KBM-7 (cell line): Measurements from ENCODE around the gene SLC10A7.

Experiments used
- DNase-seq: peaks from one replicate; pipeline ENCODE4 v3.0.0-alpha.2; 2015
- in situ Hi-C: fragments of 300-500 bp; cut with MboI; formaldehyde crosslinking; loops from 2 replicates; pipeline ENCODE4 v1.14.3; 2020; ENCODE audit warnings: low sequenced_read_pairs, low pct_unique_long_range_greater_than_20kb, mixed read lengths

Gene SLC10A7

GRCh38 chr4:146334862-146335449, 186.8 kb downstream of the SLC10A7 start:
- in situ Hi-C loops, result loop anchor here (25.0 kb wide), 1 partner anchor 552 kb away; no protein-coding TSS in a partner anchor
- DNase-seq, result no peak

- in situ Hi-C loops, result loop anchor here (25.0 kb wide), 1 partner anchor 553 kb away; no protein-coding TSS in a partner anchor
- DNase-seq, result no peak
These were observed 187.9 kb downstream of the SLC10A7 start for GRCh38 chr4:146333895-146334262.

- DNase-seq, result peak; percentile 27
- in situ Hi-C loops, result loop anchor here (25.0 kb wide), 1 partner anchor 554 kb away; no protein-coding TSS in a partner anchor
These were observed 188.4 kb downstream of the SLC10A7 start for GRCh38 chr4:146333187-146333894.

- in situ Hi-C loops, result loop anchor here (25.0 kb wide), 1 partner anchor 557 kb away; no protein-coding TSS in a partner anchor
- DNase-seq, result no peak
These were observed 191.3 kb downstream of the SLC10A7 start for GRCh38 chr4:146330392-146330791.

- DNase-seq, result no peak
- in situ Hi-C loops, result loop anchor here (25.0 kb wide), 1 partner anchor 558 kb away; no protein-coding TSS in a partner anchor
These were observed 192.6 kb downstream of the SLC10A7 start for GRCh38 chr4:146329050-146329716.

- in situ Hi-C loops, result loop anchor here (25.0 kb wide), 1 partner anchor 559 kb away; no protein-coding TSS in a partner anchor
- no peak for DNase-seq
These were observed 193.7 kb downstream of the SLC10A7 start for GRCh38 chr4:146327859-146328650.

GRCh38 chr4:146318894-146319293, 202.8 kb downstream of the SLC10A7 start:
- in situ Hi-C loops, result no loop called here
- DNase-seq, result no peak

- DNase-seq, result no peak
- in situ Hi-C loops, result no loop called here
These were observed 204.0 kb downstream of the SLC10A7 start for GRCh38 chr4:146317783-146318182.

- in situ Hi-C loops, result no loop called here
- DNase-seq, result no peak
These were observed 206.6 kb downstream of the SLC10A7 start for GRCh38 chr4:146315184-146315583.

GRCh38 chr4:146311238-146311970, 210.3 kb downstream of the SLC10A7 start:
- in situ Hi-C loops, result no loop called here
- peak; percentile 14 for DNase-seq

GRCh38 chr4:146310319-146311021, 211.3 kb downstream of the SLC10A7 start:
- no peak for DNase-seq
- in situ Hi-C loops, result no loop called here

GRCh38 chr4:146308951-146309350, 212.8 kb downstream of the SLC10A7 start:
- in situ Hi-C loops, result no loop called here
- no peak for DNase-seq

- in situ Hi-C loops, result no loop called here
These were observed 218.9 kb downstream of the SLC10A7 start for GRCh38 chr4:146302822-146303221.

GRCh38 chr4:146299607-146300006, 222.1 kb downstream of the SLC10A7 start:
- in situ Hi-C loops, result no loop called here
- no peak for DNase-seq

More at GRCh38 chr4:146302822-146303221, 218.9 kb downstream of the SLC10A7 start:
- DNase-seq, result no peak

- DNase-seq, result no peak
- in situ Hi-C loops, result no loop called here
These were observed 227.0 kb downstream of the SLC10A7 start for GRCh38 chr4:146294776-146295175.

- DNase-seq, result no peak
- in situ Hi-C loops, result no loop called here
These were observed 229.2 kb downstream of the SLC10A7 start for GRCh38 chr4:146292508-146292907.

- no peak for DNase-seq
- in situ Hi-C loops, result no loop called here
These were observed 230.4 kb downstream of the SLC10A7 start for GRCh38 chr4:146291313-146291712.

- in situ Hi-C loops, result no loop called here
- peak; percentile 46 for DNase-seq
These were observed 233.5 kb downstream of the SLC10A7 start for GRCh38 chr4:146288193-146288592.
